Loucy (cell line): ENCODE data around the gene IL18.

Source experiments
- H2AFZ ChIP-seq: fragments of 200-600 bp; sonication (generic); 2 replicates; pipeline ENCODE4 v1.6.0; 2016; ENCODE audit warnings: antibody characterized with exemption, mild to moderate bottlenecking, low read length, moderate library complexity
- H3F3A ChIP-seq: fragments of 200-600 bp; 2 replicates; pipeline ENCODE4 v1.6.0; 2016; ENCODE audit warnings: antibody characterized with exemption, low read depth, mild to moderate bottlenecking
- H3K27me3 ChIP-seq: fragments of 200-600 bp; sonication (generic); 2 replicates; pipeline ENCODE4 v1.6.1; 2014; ENCODE audit warnings: low read length, mild to moderate bottlenecking; ENCODE audit not compliant: insufficient read depth, poor library complexity, severe bottlenecking
- H3K36me3 ChIP-seq: fragments of 200-600 bp; sonication (generic); 2 replicates; pipeline ENCODE4 v1.6.1; 2016; ENCODE audit warnings: low read length; ENCODE audit not compliant: insufficient read depth
- H3K4me1 ChIP-seq: fragments of 200-600 bp; sonication (generic); 2 replicates; pipeline ENCODE4 v1.5.1; 2014; ENCODE audit warnings: low read length, mild to moderate bottlenecking; ENCODE audit not compliant: insufficient read depth, poor library complexity, severe bottlenecking
- H3K4me2 ChIP-seq: fragments of 200-600 bp; sonication (generic); 2 replicates; pipeline ENCODE4 v1.6.0; 2014; ENCODE audit warnings: antibody characterized with exemption, low read length, low read depth, mild to moderate bottlenecking; ENCODE audit not compliant: poor library complexity, severe bottlenecking
- H3K4me3 ChIP-seq: fragments of 200-600 bp; sonication (generic); 2 replicates; pipeline ENCODE4 v1.5.1; 2014; ENCODE audit warnings: low read length, mild to moderate bottlenecking, mixed read lengths; ENCODE audit not compliant: poor library complexity, severe bottlenecking
- H3K79me2 ChIP-seq: fragments of 200-600 bp; sonication (generic); 2 replicates; pipeline ENCODE4 v1.6.1; 2014; ENCODE audit warnings: low read length; ENCODE audit not compliant: insufficient read depth
- H3K9ac ChIP-seq: fragments of 200-600 bp; sonication (generic); 2 replicates; pipeline ENCODE4 v1.6.0; 2014; ENCODE audit warnings: mild to moderate bottlenecking, low read depth, low read length, moderate library complexity; ENCODE audit not compliant: poor library complexity, severe bottlenecking
- H3K9me2 ChIP-seq: fragments of 200-600 bp; sonication (generic); replicated peaks from 2 replicates; pipeline ENCODE4 v1.6.1; 2016; ENCODE audit warnings: low read depth, low read length, mixed read lengths
- H3K9me3 ChIP-seq: fragments of 200-600 bp; sonication (generic); 2 replicates; pipeline ENCODE4 v1.6.1; 2014; ENCODE audit warnings: mild to moderate bottlenecking, antibody characterized with exemption, low read length, low read depth; ENCODE audit not compliant: insufficient read depth
- H4K20me1 ChIP-seq: fragments of 200-600 bp; sonication (generic); 2 replicates; pipeline ENCODE4 v1.6.0; 2014; ENCODE audit warnings: antibody characterized with exemption, low read length, mild to moderate bottlenecking; ENCODE audit not compliant: insufficient read depth, poor library complexity, severe bottlenecking
- EZH2phosphoT487 ChIP-seq: fragments of 200-600 bp; IDR thresholded peaks from 2 replicates; pipeline ENCODE4 v1.6.1; 2018; ENCODE audit warnings: antibody characterized with exemption, mild to moderate bottlenecking, moderate library complexity, borderline replicate concordance
- TF ChIP-seq, protein P1 (sequence below): fragments of 200-600 bp; sonication (generic); conservative IDR thresholded peaks from 2 replicates; pipeline ENCODE4 v1.5.1; 2014; ENCODE audit warnings: mild to moderate bottlenecking, antibody characterized with exemption, low read length

IL18 gene

DNA sequence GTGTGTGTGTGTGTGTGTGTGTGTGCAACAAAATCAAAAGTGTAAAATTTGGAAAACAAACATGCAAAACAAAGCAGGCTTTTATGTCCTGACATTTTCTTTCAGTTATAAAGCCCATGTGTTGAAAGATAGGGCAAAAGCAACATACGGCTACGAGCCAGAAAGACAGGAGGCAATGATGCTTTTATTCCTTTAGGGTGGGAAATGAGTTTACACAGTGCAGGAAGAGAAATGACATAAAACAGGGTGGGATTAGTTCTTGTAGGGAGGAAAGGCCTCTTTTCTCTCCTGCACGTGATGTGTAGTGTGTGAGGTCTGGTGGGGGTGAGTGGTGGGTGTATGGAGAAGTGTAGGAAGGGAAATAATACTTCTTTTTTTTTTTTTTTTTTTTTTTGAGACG lies 29.4 kb downstream of the IL18 start:
- H3K9me2 ChIP-seq = no peaks in the 10 kb centered on the region
- H3F3A ChIP-seq = no peaks in the 10 kb centered on the region
- no peak overlapping the region for H3K4me2 ChIP-seq
- no peaks in the 10 kb centered on the region for H3K27me3 ChIP-seq
- H3K9ac ChIP-seq = no peak overlapping the region
- H3K4me1 ChIP-seq = no peaks in the 10 kb centered on the region
- H4K20me1 ChIP-seq = no peaks in the 10 kb centered on the region
- H3K79me2 ChIP-seq = no peaks in the 10 kb centered on the region
- TF ChIP-seq, protein P1, sequence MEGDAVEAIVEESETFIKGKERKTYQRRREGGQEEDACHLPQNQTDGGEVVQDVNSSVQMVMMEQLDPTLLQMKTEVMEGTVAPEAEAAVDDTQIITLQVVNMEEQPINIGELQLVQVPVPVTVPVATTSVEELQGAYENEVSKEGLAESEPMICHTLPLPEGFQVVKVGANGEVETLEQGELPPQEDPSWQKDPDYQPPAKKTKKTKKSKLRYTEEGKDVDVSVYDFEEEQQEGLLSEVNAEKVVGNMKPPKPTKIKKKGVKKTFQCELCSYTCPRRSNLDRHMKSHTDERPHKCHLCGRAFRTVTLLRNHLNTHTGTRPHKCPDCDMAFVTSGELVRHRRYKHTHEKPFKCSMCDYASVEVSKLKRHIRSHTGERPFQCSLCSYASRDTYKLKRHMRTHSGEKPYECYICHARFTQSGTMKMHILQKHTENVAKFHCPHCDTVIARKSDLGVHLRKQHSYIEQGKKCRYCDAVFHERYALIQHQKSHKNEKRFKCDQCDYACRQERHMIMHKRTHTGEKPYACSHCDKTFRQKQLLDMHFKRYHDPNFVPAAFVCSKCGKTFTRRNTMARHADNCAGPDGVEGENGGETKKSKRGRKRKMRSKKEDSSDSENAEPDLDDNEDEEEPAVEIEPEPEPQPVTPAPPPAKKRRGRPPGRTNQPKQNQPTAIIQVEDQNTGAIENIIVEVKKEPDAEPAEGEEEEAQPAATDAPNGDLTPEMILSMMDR = no peak
- TF ChIP-seq EZH2phosphoT487 = no peak
- H3K4me3 ChIP-seq = no peak overlapping the region
- H3K9me3 ChIP-seq = no peaks in the 10 kb centered on the region
- no peak overlapping the region for H2AFZ ChIP-seq
- no peaks in the 10 kb centered on the region for H3K36me3 ChIP-seq

DNA sequence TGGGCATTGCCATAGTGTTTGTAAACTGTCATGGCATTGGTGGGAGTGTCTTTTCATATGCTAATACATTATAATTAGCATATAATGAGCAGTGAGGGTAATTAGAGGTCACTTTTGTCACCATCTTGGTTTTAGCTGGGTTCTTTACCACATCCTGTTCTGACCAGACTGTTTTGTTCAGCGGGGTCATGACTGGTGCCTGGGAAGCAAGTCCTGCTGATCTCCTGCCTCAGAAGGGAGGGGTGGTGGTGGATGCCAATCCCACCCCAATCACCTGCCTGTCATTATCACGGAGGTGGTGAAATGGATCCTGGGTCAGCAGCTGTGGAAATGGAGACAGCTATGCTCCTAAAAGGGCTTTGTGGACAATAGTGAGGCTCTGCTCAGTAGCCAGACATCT lies 31.2 kb downstream of the IL18 start:
- Histone ChIP-seq H3K9me3 (no peaks in the 10 kb centered on the region), H4K20me1 (no peaks in the 10 kb centered on the region), H3K27me3 (no peaks in the 10 kb centered on the region), H3K79me2 (no peaks in the 10 kb centered on the region), H3K36me3 (no peaks in the 10 kb centered on the region), H3K4me3 (no peak overlapping the region), H3K4me2 (no peak overlapping the region), H3K4me1 (no peaks in the 10 kb centered on the region), H3F3A (no peaks in the 10 kb centered on the region), H2AFZ (no peak overlapping the region), H3K9ac (no peak overlapping the region), H3K9me2 (no peaks in the 10 kb centered on the region)
- no peak for TF ChIP-seq EZH2phosphoT487
- TF ChIP-seq, protein P1 = no peak

DNA sequence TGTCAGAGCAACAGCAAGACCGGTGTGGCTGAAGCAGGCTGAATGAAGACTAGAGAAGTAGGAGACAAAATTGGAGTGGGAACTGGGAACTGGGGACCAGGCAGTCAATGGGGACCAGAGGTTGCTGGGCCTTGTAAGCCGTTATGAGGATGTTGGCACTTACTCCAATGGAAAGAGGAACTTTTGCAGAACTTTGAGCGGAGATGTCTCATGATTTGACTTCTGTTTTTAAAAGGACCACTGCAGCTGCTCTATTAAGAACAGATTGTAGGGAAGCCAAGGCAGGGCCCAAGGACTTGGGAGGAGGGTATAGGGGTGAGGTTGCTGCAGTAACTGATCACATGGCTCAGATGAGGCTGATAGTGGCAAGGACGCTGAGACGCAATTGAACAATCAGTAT lies 34.2 kb downstream of the IL18 start:
- Histone ChIP-seq H3K4me2 (no peak overlapping the region), H3K9me2 (no peaks in the 10 kb centered on the region), H3K4me1 (no peaks in the 10 kb centered on the region)

More for the DNA sequence above, 34.2 kb downstream of the IL18 start:
- Histone ChIP-seq H3F3A (no peaks in the 10 kb centered on the region), H3K27me3 (no peaks in the 10 kb centered on the region), H2AFZ (no peak overlapping the region), H3K9ac (no peak overlapping the region), H4K20me1 (no peaks in the 10 kb centered on the region), H3K79me2 (no peaks in the 10 kb centered on the region), H3K4me3 (no peak overlapping the region), H3K9me3 (no peaks in the 10 kb centered on the region), H3K36me3 (no peaks in the 10 kb centered on the region)
- TF ChIP-seq, protein P1 = no peak
- no peak for TF ChIP-seq EZH2phosphoT487
